HG03565 (cell line): Measurements from ENCODE around the gene PLD5.
"Not testable (repeated sequence)": the region's sequence is repeated elsewhere in the genome, so short reads cannot be mapped to it uniquely, and the experiment has no call there.

Experiments used
- ATAC-seq: cut with Tn5 transposase; IDR thresholded peaks from one replicate; pipeline ENCODE4 v1.9.1; 2021; ENCODE audit warnings: mild to moderate bottlenecking, moderate library complexity; ENCODE audit not compliant: unreplicated experiment

The PLD5 gene

GRCh38 chr1:242219298-242219901 is 305.1 kb downstream of the PLD5 start:
- no peak for ATAC-seq

- no peak for ATAC-seq
Observed at GRCh38 chr1:242216368-242216767, 308.1 kb downstream of the PLD5 start.

GRCh38 chr1:242214455-242214854 is 310.0 kb downstream of the PLD5 start:
- not testable (repeated sequence) for ATAC-seq

- not testable (repeated sequence) for ATAC-seq
Observed at GRCh38 chr1:242212961-242213360, 311.5 kb downstream of the PLD5 start.

- no peak for ATAC-seq
Observed at GRCh38 chr1:242212401-242212800, 312.1 kb downstream of the PLD5 start.

GRCh38 chr1:242211254-242212022 is 313.1 kb downstream of the PLD5 start:
- no peak for ATAC-seq

GRCh38 chr1:242210316-242210715 is 314.2 kb downstream of the PLD5 start:
- not testable (repeated sequence) for ATAC-seq

- ATAC-seq = no peak
Observed at GRCh38 chr1:242209063-242209462, 315.4 kb downstream of the PLD5 start.

- ATAC-seq = no peak
Observed at GRCh38 chr1:242208021-242208420, 316.5 kb downstream of the PLD5 start.

GRCh38 chr1:242206994-242207393 is 317.5 kb downstream of the PLD5 start:
- no peak for ATAC-seq

- ATAC-seq = no peak
Observed at GRCh38 chr1:242205622-242206489, 318.6 kb downstream of the PLD5 start.

- no peak for ATAC-seq
Observed at GRCh38 chr1:242203262-242203661, 321.2 kb downstream of the PLD5 start.

GRCh38 chr1:242201090-242201489 is 323.4 kb downstream of the PLD5 start:
- no peak for ATAC-seq

GRCh38 chr1:242199776-242200458 is 324.6 kb downstream of the PLD5 start:
- no peak for ATAC-seq

GRCh38 chr1:242197907-242198820 is 326.3 kb downstream of the PLD5 start:
- ATAC-seq = no peak

GRCh38 chr1:242196914-242197313 is 327.6 kb downstream of the PLD5 start:
- no peak for ATAC-seq

GRCh38 chr1:242196101-242196500 is 328.4 kb downstream of the PLD5 start:
- ATAC-seq = no peak

- ATAC-seq = no peak
Observed at GRCh38 chr1:242189591-242189990, 334.9 kb downstream of the PLD5 start.

GRCh38 chr1:242187816-242188215 is 336.7 kb downstream of the PLD5 start:
- peak; percentile 72 for ATAC-seq

GRCh38 chr1:242187171-242187570 is 337.3 kb downstream of the PLD5 start:
- peak; percentile 31 for ATAC-seq
